GM19395 (cell line): Measurements from ENCODE around the gene GALP.
"Not testable (repeated sequence)": the region's sequence is repeated elsewhere in the genome, so short reads cannot be mapped to it uniquely, and the experiment has no call there.

ENCODE experiments used
- ATAC-seq: cut with Tn5 transposase; IDR thresholded peaks from one replicate; pipeline ENCODE4 v1.9.1; 2021; ENCODE audit warnings: mild to moderate bottlenecking, moderate library complexity; ENCODE audit not compliant: unreplicated experiment

The GALP gene

GRCh38 chr19:56177564-56178243 lies 1.9 kb downstream of the GALP start:
- ATAC-seq, result no peak

DNA sequence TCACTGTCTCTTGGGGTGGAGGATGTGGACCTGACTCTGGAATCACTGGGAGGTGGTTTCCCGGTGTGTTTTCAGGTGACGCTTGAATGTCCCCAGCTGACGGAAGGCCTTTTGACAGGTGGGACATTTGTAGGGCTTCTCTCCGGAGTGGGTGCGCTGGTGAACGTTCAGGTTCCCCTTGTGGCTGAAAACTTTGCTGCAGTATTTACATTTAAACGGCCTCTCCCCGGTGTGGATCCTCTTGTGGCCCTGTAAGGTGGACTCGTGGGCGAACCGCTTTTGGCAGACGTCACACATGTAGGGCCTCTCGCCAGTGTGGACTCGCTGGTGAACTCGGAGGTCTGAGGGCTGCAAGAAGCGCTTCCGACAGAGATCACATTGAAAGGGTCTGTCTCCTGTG lies 14.0 kb downstream of the GALP start:
- ATAC-seq, result no peak

DNA sequence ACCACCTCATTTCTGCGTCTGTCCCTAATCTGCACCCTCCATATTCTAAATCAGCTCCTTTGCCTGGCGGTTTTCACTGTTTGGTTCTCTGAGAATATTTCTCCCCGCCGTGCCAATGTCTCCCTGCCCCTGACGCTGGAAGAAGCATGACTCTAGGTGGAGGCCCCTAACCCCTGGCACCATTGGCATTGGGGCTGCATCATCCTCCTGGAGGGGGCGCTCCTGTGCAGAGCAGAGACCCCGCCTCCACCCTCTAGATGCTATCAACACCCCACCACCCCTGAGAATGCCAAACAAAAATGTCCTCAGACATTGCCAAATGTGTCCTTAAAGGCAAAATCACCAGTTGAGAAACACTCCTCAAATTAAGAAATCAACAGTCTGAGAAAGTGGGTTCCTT lies 15.3 kb downstream of the GALP start:
- no peak for ATAC-seq

GRCh38 chr19:56191711-56192110 lies 15.9 kb downstream of the GALP start:
- ATAC-seq, result no peak

DNA sequence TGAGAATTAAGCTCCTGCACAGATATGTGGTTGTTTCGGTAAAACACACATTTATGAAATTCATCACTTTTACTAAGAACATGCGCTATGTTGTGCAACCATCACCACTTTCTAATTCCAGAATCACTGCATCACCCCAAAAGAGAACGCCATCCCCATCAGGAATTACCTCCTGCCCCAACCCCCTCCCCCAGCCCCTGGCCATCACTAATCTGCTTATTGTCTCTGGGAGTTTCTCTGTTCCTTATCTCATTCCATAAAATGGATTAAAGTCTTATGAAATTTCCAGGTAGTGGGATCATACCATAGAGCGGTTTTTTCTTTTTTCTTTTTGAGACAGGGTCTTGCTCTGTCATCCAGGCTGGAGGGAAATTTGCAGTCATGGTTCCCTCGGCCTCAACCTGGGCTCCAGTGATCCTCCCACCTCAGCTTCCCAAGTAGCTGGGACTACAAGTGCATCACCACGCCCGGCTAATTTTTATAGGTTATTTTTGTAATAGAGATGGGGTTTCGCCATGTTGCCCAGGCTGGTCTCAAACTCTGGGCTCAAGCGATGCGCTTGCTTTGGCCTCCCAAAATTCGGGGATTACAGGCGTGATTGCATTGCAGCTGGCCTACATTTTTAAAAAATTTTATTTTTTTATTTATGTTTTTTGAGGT lies 18.3 kb downstream of the GALP start:
- no peak for ATAC-seq

GRCh38 chr19:56197646-56198045 lies 21.8 kb downstream of the GALP start, which contains the start of gene ZSCAN5B:
Gene ZSCAN5B (minus strand): TSS chr19:56197783. CDS start chr19:56193052, 4,731 bp downstream.
- ATAC-seq, result not testable (repeated sequence)

DNA sequence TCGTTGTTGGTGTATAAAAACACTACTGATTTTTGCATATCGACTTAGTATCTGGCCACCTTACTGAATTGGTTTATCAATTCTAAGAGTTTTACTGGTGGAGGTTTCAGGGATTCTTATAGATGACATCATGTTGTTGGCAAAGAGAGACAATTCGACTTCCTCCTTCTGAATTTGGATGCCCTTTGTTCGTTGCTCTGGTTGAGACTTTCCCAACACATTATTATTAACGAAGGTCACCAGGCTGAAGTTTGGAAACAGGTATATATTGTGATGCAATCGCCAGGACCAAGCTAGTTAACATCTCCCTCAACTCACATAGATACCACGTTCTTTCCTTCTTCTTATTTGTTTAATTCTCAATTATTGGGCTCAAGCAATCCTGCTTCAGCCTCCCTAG lies 23.9 kb downstream of the GALP start:
- ATAC-seq, result no peak

DNA sequence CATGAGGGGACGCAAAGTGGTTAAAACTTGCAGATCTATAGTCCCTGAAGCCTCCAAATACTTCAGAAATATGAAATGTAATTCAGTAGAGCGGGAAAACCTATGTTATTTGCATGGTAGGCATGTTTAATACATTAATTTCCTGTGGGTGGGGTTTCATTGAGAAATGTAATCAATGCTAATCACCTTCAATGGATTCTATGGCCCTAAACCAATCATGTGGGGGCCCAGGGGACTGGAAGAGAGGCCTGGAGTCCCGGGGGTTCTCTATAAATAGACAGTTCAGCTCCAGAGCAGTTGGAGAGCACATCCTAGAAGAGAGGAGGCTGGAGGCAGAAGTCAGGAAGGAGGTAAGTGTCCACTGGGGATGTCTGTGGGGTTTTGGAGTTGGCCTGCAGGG lies 26.2 kb downstream of the GALP start, which contains the start of gene ZSCAN5C:
TSS of gene ZSCAN5C (plus strand) at position 301 of the 400 bp plus-strand sequence. CDS start 3,641 bp downstream, outside the sequence.
- no peak for ATAC-seq

DNA sequence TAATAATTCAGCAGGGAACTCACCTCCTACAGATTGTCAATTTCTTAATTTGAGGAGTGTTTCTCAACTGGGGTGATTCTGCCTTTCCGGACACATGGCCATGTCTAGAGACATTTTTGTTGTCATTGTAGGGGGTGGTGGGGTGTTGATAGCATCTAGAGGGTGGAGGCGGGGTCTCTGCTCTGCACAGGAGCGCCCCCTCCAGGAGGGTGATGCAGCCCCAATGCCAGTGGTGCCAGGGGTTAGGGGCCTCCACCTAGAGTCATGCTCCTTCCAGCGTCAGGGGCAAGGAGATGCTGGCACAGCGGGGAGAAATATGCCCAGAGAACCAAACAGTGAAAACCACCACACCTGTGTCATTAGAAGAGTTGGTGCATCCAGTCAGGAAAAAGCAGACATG lies 31.8 kb downstream of the GALP start:
- ATAC-seq, result not testable (repeated sequence)

- no peak for ATAC-seq
Measured at GRCh38 chr19:56209091-56209490, 33.3 kb downstream of the GALP start.

DNA sequence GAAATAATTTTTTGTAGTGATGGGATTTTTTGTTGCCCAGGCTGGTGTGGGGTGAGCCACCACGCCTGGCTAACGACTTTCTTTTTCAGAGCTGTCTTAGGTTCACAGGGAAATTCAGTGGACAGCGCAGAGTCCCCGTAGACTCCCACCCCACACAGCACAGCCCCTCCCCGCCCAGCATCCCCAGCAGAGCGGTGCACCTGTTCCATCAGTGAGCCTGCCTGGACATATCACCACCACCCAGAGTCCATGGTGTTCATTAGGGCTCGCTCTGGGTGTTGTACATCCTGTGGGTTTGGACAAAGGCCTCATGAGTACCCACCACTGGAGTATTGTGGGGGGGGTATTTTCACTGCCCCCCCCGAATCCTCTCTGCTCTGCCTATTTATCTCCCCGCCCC lies 34.2 kb downstream of the GALP start:
- ATAC-seq, result not testable (repeated sequence)

- ATAC-seq, result no peak
Measured at GRCh38 chr19:56211718-56212117, 35.9 kb downstream of the GALP start.

- no peak for ATAC-seq
Measured at GRCh38 chr19:56217039-56217949, 41.5 kb downstream of the GALP start.

DNA sequence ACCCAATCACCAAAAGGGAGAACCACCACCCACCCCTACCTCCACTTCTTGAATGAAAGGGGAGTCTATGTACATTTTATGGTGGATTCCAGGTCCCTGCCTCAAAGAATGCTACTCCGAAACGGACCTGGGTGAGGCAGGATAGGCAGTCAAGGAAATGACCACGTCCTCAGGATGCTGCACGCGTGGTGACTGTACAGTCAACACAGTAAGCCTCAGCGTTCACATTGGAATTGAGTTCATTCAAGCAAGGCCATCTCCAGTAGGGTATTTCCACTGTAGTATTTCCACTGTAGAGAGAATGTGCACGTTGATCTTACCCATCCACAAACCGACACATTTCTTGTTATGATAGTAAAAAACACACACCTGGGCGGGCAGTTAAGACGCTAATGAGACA lies 43.2 kb downstream of the GALP start:
- no peak for ATAC-seq

GRCh38 chr19:56221442-56221841 lies 45.6 kb downstream of the GALP start:
- ATAC-seq, result not testable (repeated sequence)

GRCh38 chr19:56221851-56222250 lies 46.0 kb downstream of the GALP start:
- no peak for ATAC-seq

DNA sequence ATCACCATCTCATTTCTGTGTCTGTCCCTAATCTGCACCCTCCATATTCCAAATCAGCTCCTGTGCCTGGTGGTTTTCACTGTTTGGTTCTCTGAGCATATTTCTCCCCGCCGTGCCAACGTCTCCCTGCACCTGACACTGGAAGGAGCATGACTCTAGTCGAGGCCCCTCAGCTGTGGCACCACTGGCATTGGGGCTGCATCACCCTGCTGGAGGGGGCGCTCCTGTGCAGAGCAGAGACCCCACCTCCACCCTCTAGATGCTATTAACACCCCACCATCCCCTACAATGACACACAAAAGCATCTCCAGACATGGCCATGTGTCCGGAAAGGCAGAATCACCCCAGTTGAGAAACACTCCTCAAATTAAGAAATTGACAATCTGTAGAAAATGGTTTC lies 47.1 kb downstream of the GALP start:
- no peak for ATAC-seq

DNA sequence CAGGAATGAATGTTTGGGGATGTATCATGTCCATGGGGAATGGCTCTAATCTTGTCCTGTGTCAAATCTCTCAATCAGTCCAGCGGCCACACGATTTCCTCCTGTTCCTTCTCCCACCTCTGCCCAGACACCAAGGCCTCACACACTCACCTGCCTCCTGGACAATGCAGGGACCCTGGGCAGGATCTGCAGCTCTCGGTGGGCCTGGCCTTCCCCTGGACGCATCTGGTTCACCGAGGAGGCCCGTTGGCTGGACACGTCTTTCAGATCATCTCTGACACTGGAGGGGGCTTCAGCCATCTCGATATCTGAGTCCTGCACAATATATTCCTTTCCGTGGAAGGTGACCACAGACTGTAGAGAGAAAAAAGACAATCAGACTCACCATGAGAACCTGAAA lies 47.7 kb downstream of the GALP start:
- no peak for ATAC-seq
